KBM-7 (cell line): Measurements from ENCODE around the gene ZG16.

ENCODE experiments used
- DNase-seq: peaks from one replicate; pipeline ENCODE4 v3.0.0-alpha.2; 2015
- in situ Hi-C: fragments of 300-500 bp; cut with MboI; formaldehyde crosslinking; loops from 2 replicates; pipeline ENCODE4 v1.14.3; 2020; ENCODE audit warnings: low sequenced_read_pairs, low pct_unique_long_range_greater_than_20kb, mixed read lengths

ZG16 gene

GRCh38 chr16:29806641-29807425 is 28.8 kb downstream of the ZG16 start:
- DNase-seq = peak; percentile 66
- in situ Hi-C loops = no loop called here

DNA sequence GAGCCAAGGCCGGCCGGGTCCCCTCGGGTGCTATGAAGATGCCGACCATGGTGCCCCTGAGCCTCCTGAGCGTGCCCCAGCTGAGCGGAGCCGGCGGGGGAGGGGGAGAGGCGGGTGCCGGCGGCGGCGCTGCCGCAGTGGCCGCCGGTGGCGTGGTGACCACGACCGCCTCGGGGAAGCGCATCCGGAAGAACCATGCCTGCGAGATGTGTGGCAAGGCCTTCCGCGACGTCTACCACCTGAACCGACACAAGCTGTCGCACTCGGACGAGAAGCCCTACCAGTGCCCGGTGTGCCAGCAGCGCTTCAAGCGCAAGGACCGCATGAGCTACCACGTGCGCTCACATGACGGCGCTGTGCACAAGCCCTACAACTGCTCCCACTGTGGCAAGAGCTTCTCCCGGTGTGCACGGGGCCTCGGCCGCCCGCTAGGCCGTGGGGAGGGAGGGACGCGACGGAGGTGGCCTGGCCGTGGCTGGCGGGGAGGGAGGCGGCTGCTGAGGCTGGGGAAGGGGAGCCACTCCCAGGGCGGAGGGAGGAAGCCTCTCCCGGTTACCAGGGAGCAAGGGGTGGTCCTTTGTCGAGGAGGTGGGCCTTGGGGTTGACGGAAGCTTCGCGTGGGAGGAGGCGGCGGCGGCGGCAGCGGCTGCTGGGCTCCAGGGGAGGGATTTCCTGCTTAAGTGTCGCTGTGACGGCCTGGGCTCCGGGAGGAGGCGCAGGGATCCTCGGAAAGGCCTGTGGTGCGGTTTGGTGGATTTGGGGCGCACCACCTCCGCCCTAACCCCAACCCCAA is 29.6 kb downstream of the ZG16 start:
- in situ Hi-C loops = no loop called here
- peak; percentile 97 for DNase-seq

DNA sequence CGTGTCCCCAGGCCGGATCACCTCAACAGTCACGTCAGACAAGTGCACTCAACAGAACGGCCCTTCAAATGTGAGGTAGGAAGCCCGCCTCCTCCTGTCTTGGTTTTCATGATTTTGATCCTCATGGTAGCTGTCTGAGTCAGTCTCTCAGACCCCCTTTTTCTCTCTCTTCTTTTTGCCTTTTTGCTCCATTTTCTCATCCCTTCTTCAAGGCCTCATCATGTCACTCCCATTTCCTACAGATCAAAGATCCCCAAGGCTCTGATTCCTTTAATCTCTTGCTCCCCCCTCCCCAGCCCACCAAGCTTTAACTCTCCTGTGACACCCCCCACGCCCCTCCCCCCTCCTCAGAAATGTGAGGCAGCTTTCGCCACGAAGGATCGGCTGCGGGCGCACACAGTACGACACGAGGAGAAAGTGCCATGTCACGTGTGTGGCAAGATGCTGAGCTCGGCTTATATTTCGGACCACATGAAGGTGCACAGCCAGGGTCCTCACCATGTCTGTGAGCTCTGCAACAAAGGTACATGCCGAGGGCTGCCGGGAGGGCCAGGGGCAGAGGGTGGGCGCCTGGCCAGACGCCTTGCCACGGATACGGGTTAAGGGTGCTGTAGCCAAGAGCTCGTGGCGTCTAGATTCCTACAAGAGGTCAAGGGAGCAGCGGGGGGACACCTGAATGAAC is 30.3 kb downstream of the ZG16 start:
- in situ Hi-C loops = no loop called here
- DNase-seq = no peak

DNA sequence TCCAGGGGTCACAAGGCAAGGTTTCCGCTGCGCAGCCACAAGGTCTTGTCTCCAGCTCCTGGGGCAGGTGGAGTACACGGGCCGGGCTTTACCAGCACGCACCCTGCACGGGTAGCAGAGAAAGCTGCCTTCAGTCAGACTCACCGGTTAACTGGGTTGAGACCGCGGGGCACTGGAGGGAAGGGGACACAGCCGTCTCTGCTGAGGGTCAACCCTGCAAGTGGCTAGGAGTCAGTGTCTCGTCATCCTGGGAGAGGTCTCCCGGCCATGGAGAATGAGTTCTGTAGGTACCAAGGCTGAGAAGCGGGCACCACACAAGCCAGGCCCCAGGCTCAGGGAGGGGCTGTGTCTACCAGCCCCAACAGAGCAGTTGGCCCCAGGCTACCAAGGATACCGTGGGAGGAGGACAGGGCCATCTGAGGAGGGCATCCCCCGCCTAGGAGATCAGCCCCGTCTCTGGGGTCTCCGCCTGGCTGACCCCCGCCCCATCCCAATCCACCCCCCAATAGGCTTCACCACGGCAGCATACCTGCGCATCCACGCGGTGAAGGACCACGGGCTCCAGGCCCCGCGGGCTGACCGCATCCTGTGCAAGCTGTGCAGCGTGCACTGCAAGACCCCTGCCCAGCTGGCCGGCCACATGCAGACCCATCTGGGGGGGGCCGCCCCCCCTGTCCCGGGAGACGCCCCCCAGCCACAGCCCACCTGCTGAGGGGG is 31.1 kb downstream of the ZG16 start:
- no peak for DNase-seq
- in situ Hi-C loops = no loop called here

DNA sequence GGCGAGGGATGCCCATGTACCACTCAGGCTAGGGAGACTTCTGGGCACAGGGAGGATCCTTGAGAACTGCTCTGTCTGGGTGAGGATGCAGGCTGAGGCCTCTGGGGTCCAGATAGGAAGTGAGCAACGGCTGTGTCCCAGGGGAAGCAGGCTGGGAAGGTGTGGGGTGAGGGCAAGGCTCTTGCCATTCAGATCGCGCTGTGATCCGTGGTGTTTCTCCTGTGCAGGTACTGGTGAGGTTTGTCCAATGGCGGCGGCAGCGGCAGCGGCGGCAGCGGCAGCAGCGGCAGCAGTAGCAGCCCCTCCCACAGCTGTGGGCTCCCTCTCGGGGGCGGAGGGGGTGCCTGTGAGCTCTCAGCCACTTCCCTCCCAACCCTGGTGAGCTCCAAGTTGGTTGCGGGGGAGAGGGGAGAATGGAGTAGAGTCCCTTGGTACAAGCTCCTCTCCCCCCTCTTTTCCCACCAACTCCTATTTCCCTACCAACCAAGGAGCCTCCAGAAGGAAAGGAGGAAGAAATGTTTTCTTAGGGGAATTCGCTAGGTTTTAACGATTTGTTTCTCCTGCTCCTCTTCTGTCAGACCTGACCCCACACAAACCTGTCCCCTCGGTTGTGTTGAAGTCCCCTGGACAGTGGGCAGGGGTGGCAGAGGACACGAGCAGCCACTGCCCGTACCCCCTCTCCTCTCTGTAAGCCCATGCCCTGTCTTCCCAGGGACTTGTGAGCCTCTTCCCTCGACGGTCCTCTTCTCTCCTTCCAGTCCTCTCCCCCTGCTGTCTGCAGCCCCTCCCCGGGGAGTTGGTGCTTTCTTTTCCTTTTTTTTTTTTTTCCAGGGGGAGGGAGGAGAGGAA is 32.0 kb downstream of the ZG16 start:
- in situ Hi-C loops = no loop called here
- DNase-seq = peak; percentile 74

- in situ Hi-C loops = no loop called here
- no peak for DNase-seq
Observed at GRCh38 chr16:29810699-29811169, 32.7 kb downstream of the ZG16 start.

GRCh38 chr16:29811170-29811895 is 33.3 kb downstream of the ZG16 start:
- in situ Hi-C loops = no loop called here
- DNase-seq = peak; percentile 87

GRCh38 chr16:29811896-29812665 is 34.0 kb downstream of the ZG16 start, which contains the start of gene PRRT2:
Gene PRRT2 (plus strand): TSS chr16:29812193. CDS start chr16:29813055, 862 bp downstream.
- in situ Hi-C loops = no loop called here
- DNase-seq = peak; percentile 63

- DNase-seq = no peak
- in situ Hi-C loops = no loop called here
Observed at GRCh38 chr16:29812754-29813643, 34.9 kb downstream of the ZG16 start.

DNA sequence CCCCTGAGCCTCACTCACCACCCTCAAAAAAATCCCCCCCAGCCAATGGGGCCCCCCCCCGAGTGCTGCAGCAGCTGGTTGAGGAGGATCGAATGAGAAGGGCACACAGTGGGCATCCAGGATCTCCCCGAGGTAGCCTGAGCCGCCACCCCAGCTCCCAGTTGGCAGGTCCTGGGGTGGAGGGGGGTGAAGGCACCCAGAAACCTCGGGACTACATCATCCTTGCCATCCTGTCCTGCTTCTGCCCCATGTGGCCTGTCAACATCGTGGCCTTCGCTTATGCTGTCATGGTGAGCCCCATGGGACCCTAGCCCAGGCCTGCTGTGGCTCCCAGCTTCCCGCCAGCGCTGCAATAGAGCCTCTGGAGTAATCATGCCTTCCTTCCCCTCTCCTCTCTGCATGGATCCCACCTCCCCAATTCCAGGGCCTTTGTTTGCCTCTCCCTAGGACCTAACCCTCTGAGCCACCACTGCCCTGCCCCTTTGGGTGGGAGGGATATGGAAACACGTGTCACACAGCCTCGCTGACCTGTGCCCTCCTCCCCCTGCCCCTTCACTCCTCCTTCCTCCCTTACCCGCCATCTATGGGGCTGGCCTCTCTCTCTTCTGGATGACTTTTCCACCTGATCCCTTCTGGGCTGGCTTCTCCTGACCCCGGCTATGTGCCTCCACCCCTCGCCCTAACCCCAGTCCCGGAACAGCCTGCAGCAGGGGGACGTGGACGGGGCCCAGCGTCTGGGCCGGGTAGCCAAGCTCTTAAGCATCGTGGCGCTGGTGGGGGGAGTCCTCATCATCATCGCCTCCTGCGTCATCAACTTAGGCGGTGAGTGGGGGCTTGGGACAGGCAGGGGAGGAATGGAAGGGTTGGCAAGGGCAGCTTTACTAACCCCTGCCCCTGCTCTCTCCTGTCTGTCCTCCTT is 35.8 kb downstream of the ZG16 start:
- in situ Hi-C loops = no loop called here
- no peak for DNase-seq

DNA sequence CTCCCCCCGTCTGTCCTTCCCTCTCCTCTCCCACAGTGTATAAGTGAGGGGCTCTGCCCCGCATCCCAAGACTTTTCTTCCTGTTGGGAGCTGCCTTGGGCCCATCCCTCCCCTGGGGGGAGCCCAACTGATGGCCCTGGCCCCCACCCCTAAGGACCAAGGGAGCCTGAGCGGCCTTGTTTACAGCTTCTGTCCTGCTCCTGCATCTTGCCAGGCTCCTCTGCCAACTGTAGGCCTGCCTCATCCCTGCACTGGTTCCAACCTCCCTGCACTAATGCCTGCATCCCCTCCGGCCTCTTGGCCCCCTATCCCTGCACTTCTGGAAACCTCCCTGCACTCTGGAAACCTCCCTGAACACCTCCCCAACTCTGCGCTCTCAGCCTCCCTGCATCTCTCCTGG is 36.5 kb downstream of the ZG16 start:
- in situ Hi-C loops = no loop called here
- DNase-seq = no peak

DNA sequence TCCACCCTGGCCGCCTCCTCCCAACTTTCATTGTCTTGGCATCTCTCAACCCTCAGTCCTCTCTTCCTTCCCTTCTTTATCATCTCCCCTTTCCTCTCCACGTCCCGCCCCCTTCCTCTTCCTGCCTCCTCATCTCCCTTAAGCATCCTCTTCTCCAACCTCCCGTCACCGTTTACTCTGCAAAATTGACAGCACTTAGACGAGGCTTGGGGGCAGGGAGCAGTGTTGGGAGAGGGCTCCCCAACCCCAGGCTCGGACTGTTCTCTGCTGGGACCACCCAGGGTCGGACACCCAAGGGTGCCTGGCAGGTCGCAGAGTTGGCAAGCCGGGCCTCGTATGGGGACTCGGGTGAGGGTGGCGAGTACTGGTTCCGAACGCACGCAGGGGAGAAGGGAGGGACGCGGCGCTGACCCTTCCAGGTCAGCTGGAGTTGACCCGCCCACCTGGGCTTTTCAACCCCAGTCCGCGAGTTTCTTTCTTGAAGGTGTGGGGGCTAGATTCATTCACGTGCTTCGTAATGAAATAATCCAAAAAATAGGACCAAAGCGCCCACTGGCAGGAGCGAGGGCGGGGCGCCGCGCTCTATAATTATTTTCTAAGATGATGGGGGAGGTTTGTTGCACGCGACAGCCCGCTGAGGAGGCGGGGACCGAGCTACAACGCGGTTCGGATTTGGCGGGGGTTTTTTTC is 37.1 kb downstream of the ZG16 start:
- in situ Hi-C loops = no loop called here

GRCh38 chr16:29815793-29816693 is 38.0 kb downstream of the ZG16 start, which contains the start of gene PAGR1:
Gene PAGR1 (plus strand): TSS chr16:29816152. CDS start chr16:29816526, 374 bp downstream.
- in situ Hi-C loops = no loop called here
- DNase-seq = peak; percentile 99

More for the DNA sequence above, 37.1 kb downstream of the ZG16 start:
- DNase-seq = peak; percentile 18
